Caco-2 (cell line): ENCODE data around the gene MOK. TPM values are rescaled to one million over a fixed set of nuclear protein-coding genes. Genes with fewer than 3 reads are reported as not detected.
A peak's percentile ranks its signal among the peaks of the same experiment; 100 is the strongest.

Experiments used
- BruUV-seq: library from RNA; stranded (reverse); fragments of 400-500 nt; replicated peaks from 2 replicates; lab custom pipeline; 2021; lab: Mats Ljungman, UMichigan
- CTCF ChIA-PET: fragments of 300-600 bp; sonication (Branson Sonifier 250); formaldehyde crosslinking; loops from one replicate; lab custom pipeline; 2022; ENCODE audit warnings: antibody characterized with exemption; lab: Charles Lee
- POLR2A ChIA-PET: fragments of 300-600 bp; sonication (Branson Sonifier 250); formaldehyde crosslinking; loops from one replicate; lab custom pipeline; 2022; ENCODE audit warnings: antibody characterized with exemption; lab: Charles Lee
- DNase-seq, 2 experiments: peaks; one replicate each; pipeline versions ENCODE4 v3.0.0 to v3.0.0-alpha.2; 2020 to 2022
- H3K27me3 ChIP-seq: replicated peaks from 2 replicates; pipeline ENCODE4 v1.6.0; 2011; ENCODE audit warnings: low read length; ENCODE audit not compliant: control insufficient read depth, insufficient read depth
- H3K36me3 ChIP-seq: 2 replicates; pipeline ENCODE4 v1.5.1; 2011; ENCODE audit warnings: low read length; ENCODE audit not compliant: control insufficient read depth, insufficient read depth
- H3K4me1 ChIP-seq: fragments of 250-450 bp; sonication (Bioruptor Pico); 2 replicates; pipeline ENCODE4 v1.5.1; 2020; ENCODE audit warnings: mild to moderate bottlenecking
- H3K4me3 ChIP-seq: 2 replicates; pipeline ENCODE4 v1.5.1; 2011; ENCODE audit warnings: low read depth, mild to moderate bottlenecking, control low read depth, low read length
- H3K9me3 ChIP-seq: fragments of 250-450 bp; sonication (Bioruptor Pico); 2 replicates; pipeline ENCODE4 v1.5.1; 2020; ENCODE audit warnings: mild to moderate bottlenecking, moderate library complexity
- H3K27ac Mint-ChIP-seq: one replicate; pipeline ENCODE4 v1.8.0; 2022; ENCODE audit warnings: mixed read lengths; ENCODE audit not compliant: unreplicated experiment
- H3K27me3 Mint-ChIP-seq: one replicate; pipeline ENCODE4 v1.8.0; 2022; ENCODE audit warnings: mixed read lengths; ENCODE audit not compliant: insufficient read depth, unreplicated experiment
- H3K36me3 Mint-ChIP-seq: one replicate; pipeline ENCODE4 v1.8.0; 2022; ENCODE audit warnings: mild to moderate bottlenecking, mixed read lengths; ENCODE audit not compliant: insufficient read depth, unreplicated experiment
- H3K4me1 Mint-ChIP-seq: one replicate; pipeline ENCODE4 v1.8.0; 2022; ENCODE audit warnings: low read depth, mixed read lengths; ENCODE audit not compliant: unreplicated experiment
- H3K4me3 Mint-ChIP-seq: one replicate; pipeline ENCODE4 v1.8.0; 2022; ENCODE audit warnings: mild to moderate bottlenecking, moderate library complexity, mixed read lengths; ENCODE audit not compliant: unreplicated experiment
- H3K9me3 Mint-ChIP-seq: one replicate; pipeline ENCODE4 v1.8.0; 2022; ENCODE audit warnings: mixed read lengths; ENCODE audit not compliant: unreplicated experiment
- CTCF ChIP-seq, 2 experiments: fragments of 200-600 bp in 1 of 2; IDR thresholded peaks; 1 replicate in 1 of 2; 2 replicates in 1 of 2; pipeline versions ENCODE4 v1.5.1 to v1.8.0; 2011 to 2022; ENCODE audit warnings: antibody characterized with exemption in 1 of 2, control low read depth in 1 of 2, inconsistent platforms in 1 of 2, low read depth in 1 of 2, low read length in 1 of 2, mild to moderate bottlenecking in 1 of 2, moderate library complexity in 1 of 2; ENCODE audit not compliant: insufficient read depth in 1 of 2, severe bottlenecking in 1 of 2, unreplicated experiment in 1 of 2
- intact Hi-C: fragments of 100-400 bp; cut with micrococcal nuclease; formaldehyde crosslinking; loops from one replicate; pipeline ENCODE4 v1.10.0; 2022; ENCODE audit not compliant: unreplicated experiment
- total RNA-seq: library from RNA; stranded (reverse); gene quantifications from 2 replicates; pipeline ENCODE4 v1.2.3, GENCODE V29; 2022

Gene MOK
- total RNA-seq, 1 experiment from 2014 or later, result 1.4 TPM

- DNase-seq, result no peak
- H3K9me3 ChIP-seq, result no peaks in the 10 kb centered on the region
- Mint-ChIP-seq H3K27ac (no peak overlapping the region), H3K9me3 (no peaks in the 10 kb centered on the region), H3K4me3 (no peak overlapping the region), H3K27me3 (no peaks in the 10 kb centered on the region), H3K36me3 (no peaks in the 10 kb centered on the region), H3K4me1 (no peaks in the 10 kb centered on the region)
- no TSS peak for BruUV-seq
- no peaks in the 10 kb centered on the region for H3K36me3 ChIP-seq
- H3K27me3 ChIP-seq, result no peaks in the 10 kb centered on the region
- no peak overlapping the region for H3K4me3 ChIP-seq
- intact Hi-C loops, result no loop called here
- ChIA-PET CTCF (no interaction called here), POLR2A (no interaction called here)
- TF ChIP-seq CTCF (IDR thresholded peaks at IDR 0.05; ENCODE audit: insufficient read depth in 1 of 2, low read depth in 1 of 2, low read length in 1 of 2, severe bottlenecking in 1 of 2, unreplicated experiment in 1 of 2), result no peak
- no peaks in the 10 kb centered on the region for H3K4me1 ChIP-seq
These were observed 77.6 kb downstream of the MOK start for GRCh38 chr14:102227184-102227964.

GRCh38 chr14:102226356-102227125 is 78.4 kb downstream of the MOK start:
- DNase-seq, result no peak
- no peaks in the 10 kb centered on the region for H3K9me3 Mint-ChIP-seq
- H3K4me1 Mint-ChIP-seq, result no peaks in the 10 kb centered on the region
- no peaks in the 10 kb centered on the region for H3K36me3 Mint-ChIP-seq
- intact Hi-C loops, result no loop called here
- CTCF ChIA-PET, result no interaction called here
- BruUV-seq, result TSS peak; percentile 17
- Histone ChIP-seq H3K36me3 (no peaks in the 10 kb centered on the region), H3K27me3 (no peaks in the 10 kb centered on the region), H3K9me3 (no peaks in the 10 kb centered on the region), H3K4me1 (no peaks in the 10 kb centered on the region), H3K4me3 (no peak overlapping the region)
- no peak overlapping the region for H3K27ac Mint-ChIP-seq
- H3K4me3 Mint-ChIP-seq, result no peak overlapping the region
- POLR2A ChIA-PET, result no interaction called here
- H3K27me3 Mint-ChIP-seq, result no peaks in the 10 kb centered on the region
- TF ChIP-seq CTCF (IDR thresholded peaks at IDR 0.05; ENCODE audit: insufficient read depth in 1 of 2, low read depth in 1 of 2, low read length in 1 of 2, severe bottlenecking in 1 of 2, unreplicated experiment in 1 of 2), result no peak

GRCh38 chr14:102225936-102226335 is 79.0 kb downstream of the MOK start:
- POLR2A ChIA-PET, result no interaction called here
- Histone ChIP-seq H3K9me3 (no peaks in the 10 kb centered on the region), H3K36me3 (no peaks in the 10 kb centered on the region), H3K4me3 (no peak overlapping the region), H3K4me1 (no peaks in the 10 kb centered on the region), H3K27me3 (no peaks in the 10 kb centered on the region)
- no TSS peak for BruUV-seq
- Mint-ChIP-seq H3K4me1 (no peaks in the 10 kb centered on the region), H3K4me3 (no peak overlapping the region), H3K9me3 (no peaks in the 10 kb centered on the region), H3K27ac (no peak overlapping the region), H3K27me3 (no peaks in the 10 kb centered on the region), H3K36me3 (no peaks in the 10 kb centered on the region)
- DNase-seq, result no peak
- intact Hi-C loops, result no loop called here
- CTCF ChIA-PET, result no interaction called here
- TF ChIP-seq CTCF (IDR thresholded peaks at IDR 0.05; ENCODE audit: insufficient read depth in 1 of 2, low read depth in 1 of 2, low read length in 1 of 2, severe bottlenecking in 1 of 2, unreplicated experiment in 1 of 2), result no peak
